Esophagus squamous epithelium (tissue), 5 donors: ENCODE data around the gene GUCA2A. TPM values are rescaled to one million over a fixed set of nuclear protein-coding genes. Genes with fewer than 3 reads are reported as not detected.

ENCODE experiments used
- DNase-seq: peaks from one replicate; lab custom pipeline; 2025; lab: John Stamatoyannopoulos, UW
- H3K27ac ChIP-seq, 4 donors: fragments of 200-600 bp; sonication (generic); one replicate each; pipeline ENCODE4 v1.5.1; 2016 to 2019; ENCODE audit warnings: mild to moderate bottlenecking in 1 of 4
- H3K27me3 ChIP-seq, 4 donors: fragments of 200-600 bp; sonication (generic); 1 replicate in 3 of 4; 2 replicates in 1 of 4; pipeline versions ENCODE4 v1.5.1 to v1.6.0; 2017 to 2021; ENCODE audit warnings: antibody characterized with exemption in 1 of 4
- H3K36me3 ChIP-seq, 3 donors: fragments of 200-600 bp; sonication (generic); one replicate each; pipeline ENCODE4 v1.5.1; 2016 to 2019
- H3K4me1 ChIP-seq, 3 donors: fragments of 200-600 bp; sonication (generic); one replicate each; pipeline ENCODE4 v1.5.1; 2017 to 2019
- H3K4me3 ChIP-seq, 4 donors: fragments of 200-600 bp; sonication (generic); 1 replicate in 3 of 4; 2 replicates in 1 of 4; pipeline ENCODE4 v1.5.1; 2016 to 2019; ENCODE audit warnings: mild to moderate bottlenecking in 2 of 4, moderate library complexity in 1 of 4
- H3K9me3 ChIP-seq, 3 donors: fragments of 200-600 bp; sonication (generic); one replicate each; pipeline ENCODE4 v1.5.1; 2016 to 2019
- CTCF ChIP-seq, 6 experiments: fragments of 450-650 bp in 4 of 6; fragments of 200-600 bp in 2 of 6; sonication (generic) in 2 of 6; IDR thresholded peaks; one replicate each; pipeline ENCODE4 v1.5.1; 2016 to 2019; ENCODE audit warnings: antibody characterized with exemption in 6 of 6, mild to moderate bottlenecking in 4 of 6, moderate library complexity in 4 of 6
- POLR2A ChIP-seq, 4 donors: fragments of 450-650 bp; IDR thresholded peaks; one replicate each; pipeline ENCODE4 v1.6.1; 2017; ENCODE audit warnings: antibody characterized with exemption in 4 of 4, mild to moderate bottlenecking in 4 of 4, moderate library complexity in 3 of 4
- WGBS, 2 donors: methylation state at CpG; one replicate each; pipeline ENCODE4 v1.1.5; 2018; 5-methylcytosine and 5-hydroxymethylcytosine counted together
- intact Hi-C: fragments of 100-400 bp; cut with DNase I; formaldehyde crosslinking; loops from one replicate; pipeline ENCODE4 v1.15.0; 2022
- total RNA-seq, 4 donors: library from RNA; depleted of rRNA; stranded (reverse); fragments of >200 nt; gene quantifications; one replicate each; pipeline ENCODE4 v1.1.0, GENCODE V29; 2016
- donor health status: DM: yes; HTN: yes; CAD: no.

Gene GUCA2A
- total RNA-seq, 4 donors from 2014 or later, result not detected

DNA sequence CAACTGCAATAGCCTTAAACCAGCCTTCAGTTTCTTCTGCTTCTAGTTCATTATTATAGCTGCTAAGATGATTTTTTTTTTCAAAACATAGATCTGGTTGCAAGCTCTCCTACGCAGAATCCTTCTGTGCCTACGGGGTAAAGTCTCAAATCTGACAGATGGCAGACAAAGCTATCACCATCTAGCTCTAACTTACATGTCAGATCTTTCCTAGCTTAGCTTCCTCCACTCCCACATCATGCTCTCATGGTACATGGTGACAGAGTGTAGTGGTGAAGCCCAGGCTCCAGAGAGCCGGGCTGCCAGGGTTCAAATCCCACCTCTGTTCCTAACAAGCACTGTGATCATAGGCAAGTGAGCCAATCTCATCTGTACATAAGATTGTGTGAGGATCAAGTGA lies 35.6 kb downstream of the GUCA2A start:
- intact Hi-C loops, result no loop called here
- TF ChIP-seq POLR2A (IDR thresholded peaks at IDR 0.05) (no peak), CTCF (IDR thresholded peaks at IDR 0.05) (no peak)
- Histone ChIP-seq H3K36me3 (no peaks in the 10 kb centered on the region), H3K4me1 (no peaks in the 10 kb centered on the region), H3K27me3 (peaks cover 0 to 17% (median 0%) of the 10 kb centered on the region in 4 donors), H3K4me3 (no peak overlapping the region), H3K27ac (no peak overlapping the region), H3K9me3 (no peaks in the 10 kb centered on the region)
- DNase-seq, result no peak
- 75 to 93% methylated on average over 3 of the region's 3 CpGs for WGBS, 2 donors

- TF ChIP-seq POLR2A (IDR thresholded peaks at IDR 0.05), result no peak
- TF ChIP-seq CTCF (IDR thresholded peaks at IDR 0.05), result no peak
- intact Hi-C loops, result no loop called here
- Histone ChIP-seq H3K27me3 (peaks cover 0 to 17% (median 0%) of the 10 kb centered on the region in 4 donors), H3K9me3 (no peaks in the 10 kb centered on the region), H3K4me3 (no peak overlapping the region), H3K27ac (no peak overlapping the region), H3K4me1 (no peaks in the 10 kb centered on the region), H3K36me3 (no peaks in the 10 kb centered on the region)
- DNase-seq, result no peak
- WGBS, 2 donors, result 57 to 58% methylated on average over 1 to 2 of the region's 2 CpGs
These were observed 36.0 kb downstream of the GUCA2A start for GRCh38 chr1:42128499-42128898.

DNA sequence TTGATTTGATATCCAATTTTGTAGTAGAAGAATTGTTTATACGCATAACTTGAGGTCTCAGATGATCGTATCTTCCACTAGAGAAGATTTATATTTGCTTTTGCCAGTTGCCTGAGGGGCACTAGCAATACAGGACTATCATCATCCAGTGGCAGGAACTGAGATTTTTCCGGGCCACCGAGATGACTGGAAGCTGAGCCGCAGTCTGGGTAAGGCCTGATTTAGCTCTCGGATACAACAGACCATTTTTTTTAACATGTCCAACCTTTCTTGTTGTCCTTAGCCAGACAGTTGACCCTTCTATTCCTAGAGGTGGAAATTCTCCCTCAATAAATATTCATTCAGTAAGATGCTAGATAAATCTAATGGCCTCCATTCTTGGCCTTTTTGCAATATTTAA lies 36.8 kb downstream of the GUCA2A start:
- no peak for DNase-seq
- intact Hi-C loops, result no loop called here
- WGBS, 2 donors, result 85 to 90% methylated on average over 6 of the region's 6 CpGs

DNA sequence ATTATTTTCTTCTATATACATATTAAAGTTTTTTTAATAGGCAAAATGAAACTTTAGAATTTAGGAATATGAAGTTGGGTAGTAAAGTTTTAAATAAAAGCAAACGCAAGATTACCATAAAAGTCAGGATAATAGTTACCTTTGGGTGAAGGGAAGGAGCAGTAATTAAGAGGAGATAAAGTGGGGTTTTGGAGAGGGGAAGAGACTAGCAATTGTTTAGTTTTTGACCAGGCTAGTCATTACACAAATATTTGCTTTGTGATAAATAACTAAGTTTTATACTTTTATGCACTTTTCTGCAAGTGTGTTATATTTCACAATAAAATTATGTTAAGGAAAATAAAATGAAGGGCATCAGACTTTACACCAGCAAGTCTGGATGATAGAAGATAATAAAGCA lies 39.0 kb downstream of the GUCA2A start:
- Histone ChIP-seq H3K27me3 (peaks cover 0 to 17% (median 0%) of the 10 kb centered on the region in 4 donors), H3K36me3 (no peaks in the 10 kb centered on the region), H3K9me3 (no peaks in the 10 kb centered on the region), H3K4me3 (no peak overlapping the region), H3K4me1 (no peaks in the 10 kb centered on the region), H3K27ac (no peak overlapping the region)
- 90 to 95% methylated on average over 1 of the region's 1 CpG for WGBS, 2 donors
- no peak for TF ChIP-seq CTCF (IDR thresholded peaks at IDR 0.05)
- no peak for TF ChIP-seq POLR2A (IDR thresholded peaks at IDR 0.05)
- intact Hi-C loops, result no loop called here
- DNase-seq, result no peak

More for the DNA sequence above, 36.8 kb downstream of the GUCA2A start:
- TF ChIP-seq POLR2A (IDR thresholded peaks at IDR 0.05) (no peak), CTCF (IDR thresholded peaks at IDR 0.05) (no peak)
- Histone ChIP-seq H3K9me3 (no peaks in the 10 kb centered on the region), H3K36me3 (no peaks in the 10 kb centered on the region), H3K27me3 (peaks cover 0 to 17% (median 0%) of the 10 kb centered on the region in 4 donors), H3K4me1 (no peaks in the 10 kb centered on the region), H3K27ac (no peak overlapping the region), H3K4me3 (no peak overlapping the region)

DNA sequence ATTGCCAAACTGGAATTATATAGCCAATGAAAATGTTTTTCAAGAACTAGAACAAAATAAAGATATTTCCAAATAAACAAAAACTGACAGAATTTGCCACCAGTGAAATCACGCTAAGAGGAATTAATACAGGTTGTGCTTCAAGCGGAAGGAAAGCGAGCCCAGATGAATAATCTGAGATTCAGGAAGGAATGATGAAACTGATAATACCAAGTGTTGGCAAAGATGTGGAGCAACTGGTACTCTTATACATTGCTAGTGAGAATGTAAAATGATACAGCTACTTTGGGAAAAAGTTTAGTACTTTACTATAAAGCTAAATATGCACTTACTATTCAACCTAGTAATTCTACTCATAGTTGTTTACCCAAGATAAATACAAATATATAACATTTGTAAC lies 42.1 kb downstream of the GUCA2A start:
- H3K27ac ChIP-seq, result no peak overlapping the region
- TF ChIP-seq POLR2A (IDR thresholded peaks at IDR 0.05), result no peak
- TF ChIP-seq CTCF (IDR thresholded peaks at IDR 0.05), result no peak
- intact Hi-C loops, result no loop called here
- peaks cover 0 to 7% (median 0%) of the 10 kb centered on the region in 4 donors for H3K27me3 ChIP-seq
- H3K4me1 ChIP-seq, result no peaks in the 10 kb centered on the region
- 94 to 98% methylated on average over 3 of the region's 3 CpGs for WGBS, 2 donors
- H3K36me3 ChIP-seq, result no peaks in the 10 kb centered on the region
- no peaks in the 10 kb centered on the region for H3K9me3 ChIP-seq
- no peak overlapping the region for H3K4me3 ChIP-seq
- DNase-seq, result no peak
